ENCODE results near the gene HLCS.
A peak's percentile ranks its signal among the peaks of the same experiment; 100 is the strongest.

The HLCS gene

GRCh38 chr21:37009740-37010341, 43.4 kb upstream of the HLCS start (continued):
- peak; percentile 46; the same call in 1 of the 2 replicates for TF ChIP-seq ZNF639 (tag by site-specific recombination; IDR thresholded peaks at IDR 0.05)
- TF ChIP-seq ZNF561 (tag by site-specific recombination; IDR thresholded peaks at IDR 0.05; ENCODE audit: borderline replicate concordance): peak; percentile 69; the same call in 1 of the 2 replicates
- no peak for TF ChIP-seq ZNF623 (tag by site-specific recombination; IDR thresholded peaks at IDR 0.05)
- no peak for TF ChIP-seq ZNF777 (tag by site-specific recombination; IDR thresholded peaks at IDR 0.05; ENCODE audit: borderline replicate concordance)
- peak; percentile 94 for TF ChIP-seq ZNF2 (tag by site-specific recombination; IDR thresholded peaks at IDR 0.05)
- 0 out of 2 replicates have a peak, but pooled peaks have one; percentile 19 for TF ChIP-seq ZNF10 (tag by site-specific recombination; IDR thresholded peaks at IDR 0.05)
- TF ChIP-seq REST (tag by site-specific recombination; IDR thresholded peaks at IDR 0.05): peak; percentile 65; the same call in 1 of the 2 replicates
- TF ChIP-seq ZNF768 (tag by site-specific recombination; IDR thresholded peaks at IDR 0.05): peak; percentile 98; the same call in 1 of the 2 replicates
- peak; percentile 36; the same call in 1 of the 2 replicates for TF ChIP-seq ZFHX2 (tag by site-specific recombination; conservative IDR thresholded peaks at IDR 0.05)
- TF ChIP-seq ZNF426 (tag by site-specific recombination; IDR thresholded peaks at IDR 0.05): no peak
- peak; percentile 72 for TF ChIP-seq KLF8 (tag by site-specific recombination; IDR thresholded peaks at IDR 0.05)
- TF ChIP-seq YY2 (tag by site-specific recombination; IDR thresholded peaks at IDR 0.05): no peak
- TF ChIP-seq ZNF747 (tag by site-specific recombination; IDR thresholded peaks at IDR 0.05): no peak
- TF ChIP-seq PRDM1 (tag by site-specific recombination; IDR thresholded peaks at IDR 0.05): peak; percentile 90
- TF ChIP-seq ZIC2 (tag by site-specific recombination; IDR thresholded peaks at IDR 0.05): peak; percentile 71
- TF ChIP-seq GLI4 (tag by site-specific recombination; IDR thresholded peaks at IDR 0.05): no peak
- TF ChIP-seq ZNF324 (tag by site-specific recombination; IDR thresholded peaks at IDR 0.05): peak; percentile 87
- TF ChIP-seq SP7 (tag by site-specific recombination; IDR thresholded peaks at IDR 0.05): peak; percentile 67
- TF ChIP-seq ZBTB8A (tag by site-specific recombination; IDR thresholded peaks at IDR 0.05): peak; percentile 90
- peak; percentile 77 for TF ChIP-seq ZNF654 (tag by site-specific recombination; IDR thresholded peaks at IDR 0.05; ENCODE audit: low read depth)
- peak; percentile 95 for TF ChIP-seq ZBTB48 (tag by site-specific recombination; IDR thresholded peaks at IDR 0.05)
- TF ChIP-seq CTCF (tag by site-specific recombination; IDR thresholded peaks at IDR 0.05): peak; percentile 97
- TF ChIP-seq EGR2 (tag by site-specific recombination; IDR thresholded peaks at IDR 0.05; ENCODE audit: low read depth): 0 out of 2 replicates have a peak, but pooled peaks have one; percentile 15
- TF ChIP-seq ZNF600 (tag by site-specific recombination; IDR thresholded peaks at IDR 0.05): peak; percentile 98
- TF ChIP-seq ZSCAN23 (tag by site-specific recombination; IDR thresholded peaks at IDR 0.05): 0 out of 2 replicates have a peak, but pooled peaks have one; percentile 9
- peak; percentile 8; the same call in 1 of the 2 replicates for TF ChIP-seq WT1 (tag by site-specific recombination; IDR thresholded peaks at IDR 0.05)
- TF ChIP-seq ZNF76 (tag by site-specific recombination; IDR thresholded peaks at IDR 0.05; ENCODE audit: borderline replicate concordance, low read depth): peak; percentile 71
- TF ChIP-seq ZNF366 (tag by site-specific recombination; conservative IDR thresholded peaks at IDR 0.05): no peak
- peak; percentile 50; the same call in 1 of the 2 replicates for TF ChIP-seq ZBTB44 (tag by site-specific recombination; IDR thresholded peaks at IDR 0.05)
- TF ChIP-seq ZNF692 (tag by site-specific recombination; IDR thresholded peaks at IDR 0.05): peak; percentile 67
